SK-N-SH (cell line): Measurements from ENCODE around the gene CNTNAP5. TPM values are rescaled to one million over a fixed set of nuclear protein-coding genes. Genes with fewer than 3 reads are reported as not detected.

Experiments used
- CTCF ChIA-PET: fragments of 300-600, 350-600 bp; formaldehyde crosslinking; extraction: SDS; loops from one replicate; lab custom pipeline; 2021; lab: Yijun Ruan, JAX
- POLR2A ChIA-PET: fragments of 350-600 bp; sonication (Branson Sonifier 250); formaldehyde crosslinking; extraction: SDS; loops from one replicate; lab custom pipeline; 2020; ENCODE audit warnings: antibody characterized with exemption, inconsistent platforms; lab: Yijun Ruan, JAX
- DNase-seq: peaks from one replicate; pipeline ENCODE4 v3.0.0; 2012
- H2AFZ ChIP-seq: fragments of 200-600 bp; sonication (generic); 2 replicates; pipeline ENCODE4 v1.8.1; 2016; ENCODE audit warnings: antibody characterized with exemption, mild to moderate bottlenecking, low read depth
- H3F3A ChIP-seq: fragments of 200-600 bp; sonication (generic); replicated peaks from 2 replicates; pipeline ENCODE3; 2016; ENCODE audit warnings: antibody characterized with exemption, mild to moderate bottlenecking; ENCODE audit not compliant: insufficient read depth
- H3K27ac ChIP-seq, 2 experiments: fragments of 200-500 bp in 1 of 2; fragments of 200-600 bp in 1 of 2; sonication (Bioruptor generic) in 1 of 2; sonication (generic), shearing (Covaris generic) in 1 of 2; 2 replicates each; pipeline versions ENCODE4 v1.5.1 to v1.6.1; 2014 to 2016; ENCODE audit warnings: low read depth in 2 of 2, inconsistent platforms in 1 of 2, low read length in 1 of 2, mild to moderate bottlenecking in 1 of 2, mixed read lengths in 1 of 2
- H3K27me3 ChIP-seq: fragments of 200-600 bp; sonication (generic), shearing (Covaris generic); 2 replicates; pipeline ENCODE4 v1.6.1; 2016; ENCODE audit warnings: mixed run types; ENCODE audit not compliant: insufficient read depth
- H3K36me3 ChIP-seq, 2 experiments: fragments of 200-500 bp in 1 of 2; fragments of 200-600 bp in 1 of 2; sonication (Bioruptor generic) in 1 of 2; sonication (generic) in 1 of 2; replicated peaks in 1 of 2; 2 replicates each; pipeline versions ENCODE3 to v1.5.1; 2014 to 2016; ENCODE audit warnings: low read length in 1 of 2, mild to moderate bottlenecking in 1 of 2; ENCODE audit not compliant: insufficient read depth in 2 of 2, control insufficient read depth in 1 of 2
- H3K4me1 ChIP-seq, 2 experiments: fragments of 200-500 bp in 1 of 2; fragments of 200-600 bp in 1 of 2; sonication (Bioruptor generic) in 1 of 2; sonication (generic), shearing (Covaris generic) in 1 of 2; 2 replicates each; pipeline versions ENCODE4 v1.5.1 to v1.6.1; 2014 to 2016; ENCODE audit warnings: low read depth in 1 of 2, low read length in 1 of 2, mixed run types in 1 of 2; ENCODE audit not compliant: insufficient read depth in 2 of 2, control insufficient read depth in 1 of 2
- H3K4me2 ChIP-seq: fragments of 200-600 bp; sonication (generic), shearing (Covaris generic); 2 replicates; pipeline ENCODE4 v1.6.1; 2017; ENCODE audit warnings: mixed run types
- H3K4me3 ChIP-seq, 2 experiments: fragments of 200-500 bp in 1 of 2; fragments of 200-600 bp in 1 of 2; sonication (Bioruptor generic) in 1 of 2; sonication (generic), shearing (Covaris generic) in 1 of 2; 2 replicates each; pipeline versions ENCODE4 v1.5.1 to v1.8.1; 2014 to 2016; ENCODE audit warnings: low read depth in 2 of 2, inconsistent platforms in 1 of 2, low read length in 1 of 2, mild to moderate bottlenecking in 1 of 2, mixed read lengths in 1 of 2, moderate library complexity in 1 of 2
- H3K79me2 ChIP-seq: fragments of 200-600 bp; sonication (generic); 2 replicates; pipeline ENCODE4 v1.8.1; 2017; ENCODE audit warnings: mild to moderate bottlenecking; ENCODE audit not compliant: insufficient read depth
- H3K9ac ChIP-seq: fragments of 200-600 bp; sonication (generic); 2 replicates; pipeline ENCODE4 v1.6.1; 2017; ENCODE audit warnings: mixed run types
- H3K9me2 ChIP-seq: fragments of 200-600 bp; sonication (generic); 2 replicates; pipeline ENCODE4 v1.6.1; 2017; ENCODE audit warnings: mixed run types
- H3K9me3 ChIP-seq: fragments of 200-600 bp; sonication (generic); 2 replicates; pipeline ENCODE4 v1.6.1; 2017; ENCODE audit warnings: mixed run types, mild to moderate bottlenecking, moderate library complexity
- H4K20me1 ChIP-seq: fragments of 200-600 bp; sonication (generic); 2 replicates; pipeline ENCODE4 v1.6.1; 2017; ENCODE audit warnings: mild to moderate bottlenecking, mixed run types; ENCODE audit not compliant: insufficient read depth
- CHD2 ChIP-seq: fragments of 150-350 bp; IDR thresholded peaks from 2 replicates; pipeline ENCODE4 v1.6.1; 2018; ENCODE audit warnings: low read length; ENCODE audit not compliant: partially characterized antibody
- EZH2phosphoT487 ChIP-seq: fragments of 200-600 bp; sonication (generic); IDR thresholded peaks from 2 replicates; pipeline ENCODE4 v1.6.1; 2017; ENCODE audit warnings: low read depth, mixed run types, mild to moderate bottlenecking, antibody characterized with exemption, moderate library complexity, borderline replicate concordance
- FOSL2 ChIP-seq: IDR thresholded peaks from 2 replicates; pipeline ENCODE4 v1.4.0; 2012; ENCODE audit warnings: low read depth, mild to moderate bottlenecking, moderate library complexity, borderline replicate concordance
- MEF2A ChIP-seq: IDR thresholded peaks from 2 replicates; pipeline ENCODE4 v1.4.0; 2012; ENCODE audit warnings: low read depth, borderline replicate concordance
- POLR2AphosphoS5 ChIP-seq: IDR thresholded peaks from 2 replicates; pipeline ENCODE4 v1.6.1; 2012; ENCODE audit warnings: low read depth, low read length
- RAD21 ChIP-seq: IDR thresholded peaks from 2 replicates; pipeline ENCODE4 v1.6.1; 2012; ENCODE audit warnings: mild to moderate bottlenecking, low read length
- RCOR1 ChIP-seq: fragments of 150-350 bp; IDR thresholded peaks from 2 replicates; pipeline ENCODE4 v1.6.1; 2017; ENCODE audit warnings: antibody characterized with exemption, low read length
- RFX5 ChIP-seq: IDR thresholded peaks from 2 replicates; pipeline ENCODE4 v1.6.1; 2012; ENCODE audit warnings: mild to moderate bottlenecking, improper control_type of control experiment, low read length
- RXRA ChIP-seq: IDR thresholded peaks from 2 replicates; pipeline ENCODE4 v1.4.0; 2012; ENCODE audit warnings: low read depth, mild to moderate bottlenecking, borderline replicate concordance
- WGBS: methylation state at CpG from one replicate; pipeline ENCODE4 v1.1.6; 2017; ENCODE audit warnings: low lambda C conversion rate; 5-methylcytosine and 5-hydroxymethylcytosine counted together
- polyA plus RNA-seq, 3 experiments: library from polyadenylated mRNA; depleted of rRNA; stranded (reverse); fragments of >200 nt; gene quantifications; 2 replicates each; pipeline ENCODE4 v1.2.3, GENCODE V29; 2012
- TF ChIP-seq, protein P1 (sequence below): fragments of 200-600 bp; sonication (generic); IDR thresholded peaks from 2 replicates; pipeline ENCODE4 v1.6.1; 2017; ENCODE audit warnings: antibody characterized with exemption, mild to moderate bottlenecking, moderate library complexity
- TF ChIP-seq, protein P2 (sequence below): IDR thresholded peaks from 2 replicates; pipeline ENCODE4 v1.4.0; 2012; ENCODE audit warnings: low read depth, borderline replicate concordance
- TF ChIP-seq, protein P3 (sequence below): IDR thresholded peaks from 2 replicates; pipeline ENCODE4 v1.4.0; 2012; ENCODE audit warnings: low read depth
- TF ChIP-seq, protein P4 (sequence below): IDR thresholded peaks from 2 replicates; pipeline ENCODE4 v1.6.1; 2012; ENCODE audit warnings: mild to moderate bottlenecking, low read depth, low read length, moderate library complexity
- TF ChIP-seq, protein P5 (sequence below): fragments of 150-350 bp; IDR thresholded peaks from 2 replicates; pipeline ENCODE4 v1.6.1; 2017; ENCODE audit warnings: antibody characterized with exemption, low read length, low read depth, borderline replicate concordance

CNTNAP5 gene
- polyA plus RNA-seq, 1 of the 3 experiments (the other 2 are of a cell fraction): 0.08 TPM

DNA sequence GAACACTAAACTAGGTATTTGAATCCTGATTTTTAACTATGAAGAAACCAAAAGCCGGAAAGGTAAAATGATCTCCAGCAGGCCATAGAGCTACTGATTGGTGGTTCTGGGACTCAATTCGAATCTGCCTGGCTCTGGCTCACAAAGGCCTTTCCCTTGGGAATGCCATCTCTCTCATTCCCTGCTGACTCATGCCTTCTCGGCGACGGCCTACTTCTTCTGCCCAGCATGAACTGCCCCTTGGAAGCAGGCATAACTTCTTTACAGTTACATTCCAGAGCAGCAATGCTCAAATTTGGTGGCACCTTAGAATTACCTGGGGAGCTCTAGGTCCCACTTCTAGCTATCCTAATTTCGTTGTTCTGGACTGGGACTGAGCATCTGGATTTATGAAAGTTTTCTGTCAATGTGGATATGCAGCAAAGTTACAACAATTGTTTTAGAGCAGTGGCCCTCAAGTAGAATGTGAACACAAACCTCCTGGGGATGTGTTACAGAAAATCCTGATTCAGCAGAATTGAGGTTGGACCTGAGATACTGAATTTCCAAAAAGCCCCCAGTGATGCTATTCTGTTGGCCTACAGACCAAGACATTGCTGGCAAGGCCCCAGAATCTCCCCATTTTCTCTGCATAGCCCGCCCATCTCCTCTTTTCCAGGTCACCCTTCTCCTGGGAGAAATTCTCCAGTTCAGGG lies 261.1 kb downstream of the CNTNAP5 start:
- Histone ChIP-seq H3K4me2 (no peak overlapping the region), H3K9me2 (0 out of 2 replicates have a peak, but pooled peaks cover 4% of the 10 kb centered on the region), H4K20me1 (no peaks in the 10 kb centered on the region), H3K27me3 (no peaks in the 10 kb centered on the region), H3K27ac (no peak overlapping the region), H3F3A (no peaks in the 10 kb centered on the region), H3K9ac (no peak overlapping the region), H3K9me3 (no peaks in the 10 kb centered on the region), H3K4me3 (no peak overlapping the region), H3K36me3 (no peaks in the 10 kb centered on the region), H3K4me1 (no peaks in the 10 kb centered on the region; a peak in 1 of 4 replicates), H3K79me2 (no peaks in the 10 kb centered on the region), H2AFZ (no peak overlapping the region)
- no peak for DNase-seq
- WGBS: 34% methylated on average over 7 of the region's 7 CpGs
- CTCF ChIA-PET: no interaction called here
- TF ChIP-seq, protein P1, sequence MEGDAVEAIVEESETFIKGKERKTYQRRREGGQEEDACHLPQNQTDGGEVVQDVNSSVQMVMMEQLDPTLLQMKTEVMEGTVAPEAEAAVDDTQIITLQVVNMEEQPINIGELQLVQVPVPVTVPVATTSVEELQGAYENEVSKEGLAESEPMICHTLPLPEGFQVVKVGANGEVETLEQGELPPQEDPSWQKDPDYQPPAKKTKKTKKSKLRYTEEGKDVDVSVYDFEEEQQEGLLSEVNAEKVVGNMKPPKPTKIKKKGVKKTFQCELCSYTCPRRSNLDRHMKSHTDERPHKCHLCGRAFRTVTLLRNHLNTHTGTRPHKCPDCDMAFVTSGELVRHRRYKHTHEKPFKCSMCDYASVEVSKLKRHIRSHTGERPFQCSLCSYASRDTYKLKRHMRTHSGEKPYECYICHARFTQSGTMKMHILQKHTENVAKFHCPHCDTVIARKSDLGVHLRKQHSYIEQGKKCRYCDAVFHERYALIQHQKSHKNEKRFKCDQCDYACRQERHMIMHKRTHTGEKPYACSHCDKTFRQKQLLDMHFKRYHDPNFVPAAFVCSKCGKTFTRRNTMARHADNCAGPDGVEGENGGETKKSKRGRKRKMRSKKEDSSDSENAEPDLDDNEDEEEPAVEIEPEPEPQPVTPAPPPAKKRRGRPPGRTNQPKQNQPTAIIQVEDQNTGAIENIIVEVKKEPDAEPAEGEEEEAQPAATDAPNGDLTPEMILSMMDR: no peak
- TF ChIP-seq POLR2AphosphoS5 (no peak), RCOR1 (no peak), MEF2A (no peak), RFX5 (no peak), RXRA (no peak), CHD2 (no peak), RAD21 (no peak), EZH2phosphoT487 (no peak)
- TF ChIP-seq, protein P2, sequence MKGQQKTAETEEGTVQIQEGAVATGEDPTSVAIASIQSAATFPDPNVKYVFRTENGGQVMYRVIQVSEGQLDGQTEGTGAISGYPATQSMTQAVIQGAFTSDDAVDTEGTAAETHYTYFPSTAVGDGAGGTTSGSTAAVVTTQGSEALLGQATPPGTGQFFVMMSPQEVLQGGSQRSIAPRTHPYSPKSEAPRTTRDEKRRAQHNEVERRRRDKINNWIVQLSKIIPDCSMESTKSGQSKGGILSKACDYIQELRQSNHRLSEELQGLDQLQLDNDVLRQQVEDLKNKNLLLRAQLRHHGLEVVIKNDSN: no peak
- TF ChIP-seq, protein P3, sequence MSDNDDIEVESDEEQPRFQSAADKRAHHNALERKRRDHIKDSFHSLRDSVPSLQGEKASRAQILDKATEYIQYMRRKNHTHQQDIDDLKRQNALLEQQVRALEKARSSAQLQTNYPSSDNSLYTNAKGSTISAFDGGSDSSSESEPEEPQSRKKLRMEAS: no peak
- POLR2A ChIA-PET: no interaction called here

DNA sequence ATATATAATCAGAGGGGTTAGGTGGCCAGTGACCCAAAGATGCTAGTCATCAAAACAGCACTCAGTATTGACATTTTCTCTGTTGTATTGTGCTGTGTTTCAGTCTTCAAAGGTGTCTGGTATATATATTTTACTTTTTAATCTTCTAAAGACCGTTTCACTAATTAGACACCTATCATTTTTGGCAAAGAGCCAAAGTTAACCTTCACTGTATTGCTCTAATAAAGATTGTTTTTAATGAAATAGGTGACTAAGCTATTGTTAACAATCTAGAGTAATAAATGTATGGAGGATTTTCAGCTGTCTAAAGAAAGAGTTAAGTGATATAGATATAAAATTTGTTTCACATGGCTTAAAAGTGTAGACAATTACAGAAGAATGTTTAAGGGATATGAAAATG lies 264.0 kb downstream of the CNTNAP5 start:
- POLR2A ChIA-PET: no interaction called here
- H3K36me3 ChIP-seq: no peaks in the 10 kb centered on the region
- no peaks in the 10 kb centered on the region; a peak in 1 of 4 replicates for H3K4me1 ChIP-seq
- 15% methylated on average over 1 of the region's 1 CpG for WGBS
- no peak overlapping the region for H3K9ac ChIP-seq
- H3K4me3 ChIP-seq: no peak overlapping the region
- 0 out of 2 replicates have a peak, but pooled peaks cover 4% of the 10 kb centered on the region for H3K9me2 ChIP-seq
- no peak for DNase-seq
- H3F3A ChIP-seq: no peaks in the 10 kb centered on the region
- TF ChIP-seq, protein P4, sequence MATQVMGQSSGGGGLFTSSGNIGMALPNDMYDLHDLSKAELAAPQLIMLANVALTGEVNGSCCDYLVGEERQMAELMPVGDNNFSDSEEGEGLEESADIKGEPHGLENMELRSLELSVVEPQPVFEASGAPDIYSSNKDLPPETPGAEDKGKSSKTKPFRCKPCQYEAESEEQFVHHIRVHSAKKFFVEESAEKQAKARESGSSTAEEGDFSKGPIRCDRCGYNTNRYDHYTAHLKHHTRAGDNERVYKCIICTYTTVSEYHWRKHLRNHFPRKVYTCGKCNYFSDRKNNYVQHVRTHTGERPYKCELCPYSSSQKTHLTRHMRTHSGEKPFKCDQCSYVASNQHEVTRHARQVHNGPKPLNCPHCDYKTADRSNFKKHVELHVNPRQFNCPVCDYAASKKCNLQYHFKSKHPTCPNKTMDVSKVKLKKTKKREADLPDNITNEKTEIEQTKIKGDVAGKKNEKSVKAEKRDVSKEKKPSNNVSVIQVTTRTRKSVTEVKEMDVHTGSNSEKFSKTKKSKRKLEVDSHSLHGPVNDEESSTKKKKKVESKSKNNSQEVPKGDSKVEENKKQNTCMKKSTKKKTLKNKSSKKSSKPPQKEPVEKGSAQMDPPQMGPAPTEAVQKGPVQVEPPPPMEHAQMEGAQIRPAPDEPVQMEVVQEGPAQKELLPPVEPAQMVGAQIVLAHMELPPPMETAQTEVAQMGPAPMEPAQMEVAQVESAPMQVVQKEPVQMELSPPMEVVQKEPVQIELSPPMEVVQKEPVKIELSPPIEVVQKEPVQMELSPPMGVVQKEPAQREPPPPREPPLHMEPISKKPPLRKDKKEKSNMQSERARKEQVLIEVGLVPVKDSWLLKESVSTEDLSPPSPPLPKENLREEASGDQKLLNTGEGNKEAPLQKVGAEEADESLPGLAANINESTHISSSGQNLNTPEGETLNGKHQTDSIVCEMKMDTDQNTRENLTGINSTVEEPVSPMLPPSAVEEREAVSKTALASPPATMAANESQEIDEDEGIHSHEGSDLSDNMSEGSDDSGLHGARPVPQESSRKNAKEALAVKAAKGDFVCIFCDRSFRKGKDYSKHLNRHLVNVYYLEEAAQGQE: no peak
- TF ChIP-seq, protein P5, sequence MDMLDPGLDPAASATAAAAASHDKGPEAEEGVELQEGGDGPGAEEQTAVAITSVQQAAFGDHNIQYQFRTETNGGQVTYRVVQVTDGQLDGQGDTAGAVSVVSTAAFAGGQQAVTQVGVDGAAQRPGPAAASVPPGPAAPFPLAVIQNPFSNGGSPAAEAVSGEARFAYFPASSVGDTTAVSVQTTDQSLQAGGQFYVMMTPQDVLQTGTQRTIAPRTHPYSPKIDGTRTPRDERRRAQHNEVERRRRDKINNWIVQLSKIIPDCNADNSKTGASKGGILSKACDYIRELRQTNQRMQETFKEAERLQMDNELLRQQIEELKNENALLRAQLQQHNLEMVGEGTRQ: no peak
- TF ChIP-seq, protein P3: no peak
- TF ChIP-seq FOSL2: no peak
- no peaks in the 10 kb centered on the region for H4K20me1 ChIP-seq
- CTCF ChIA-PET: interaction anchor here (1.0 kb wide), 1 partner anchor 11 kb away, joined by 3 read pairs; no protein-coding TSS in a partner anchor
- H3K27me3 ChIP-seq: no peaks in the 10 kb centered on the region
- H3K27ac ChIP-seq: no peak overlapping the region
- H3K79me2 ChIP-seq: no peaks in the 10 kb centered on the region
- H2AFZ ChIP-seq: no peak overlapping the region
- H3K9me3 ChIP-seq: no peaks in the 10 kb centered on the region
- no peak overlapping the region for H3K4me2 ChIP-seq
